ENCODE measurements around the gene SLC26A9.

SLC26A9 gene

GRCh38 chr1:205972491-205973168 lies 29.4 kb upstream of the SLC26A9 start:
- DNase-seq, result no peak

- DNase-seq, result no peak
Observed at GRCh38 chr1:205972081-205972480, 28.8 kb upstream of the SLC26A9 start.

- no peak for DNase-seq
Observed at GRCh38 chr1:205971082-205971481, 27.8 kb upstream of the SLC26A9 start.

GRCh38 chr1:205970486-205970885 lies 27.2 kb upstream of the SLC26A9 start:
- DNase-seq, result no peak

GRCh38 chr1:205969229-205969628 lies 26.0 kb upstream of the SLC26A9 start:
- no peak for DNase-seq

- no peak for DNase-seq
Observed at GRCh38 chr1:205967554-205968335, 24.5 kb upstream of the SLC26A9 start.

GRCh38 chr1:205965036-205965884 lies 22.0 kb upstream of the SLC26A9 start:
- DNase-seq, result no peak

- DNase-seq, result no peak
Observed at GRCh38 chr1:205963352-205964155, 20.3 kb upstream of the SLC26A9 start.

- DNase-seq, result no peak
Observed at GRCh38 chr1:205962821-205963221, 19.6 kb upstream of the SLC26A9 start.

- no peak for DNase-seq
Observed at GRCh38 chr1:205961991-205962820, 18.9 kb upstream of the SLC26A9 start.

GRCh38 chr1:205961405-205961804 lies 18.1 kb upstream of the SLC26A9 start:
- no peak for DNase-seq

- DNase-seq, result no peak
Observed at GRCh38 chr1:205959789-205960188, 16.5 kb upstream of the SLC26A9 start.

- DNase-seq, result no peak
Observed at GRCh38 chr1:205955499-205955898, 12.2 kb upstream of the SLC26A9 start.

GRCh38 chr1:205954819-205955404 lies 11.7 kb upstream of the SLC26A9 start:
- DNase-seq, result no peak

GRCh38 chr1:205951746-205952145 lies 8.5 kb upstream of the SLC26A9 start:
- DNase-seq, result no peak

- no peak for DNase-seq
Observed at GRCh38 chr1:205950826-205951549, 7.7 kb upstream of the SLC26A9 start.

GRCh38 chr1:205950280-205950679 lies 7.0 kb upstream of the SLC26A9 start:
- no peak for DNase-seq

GRCh38 chr1:205949753-205950152 lies 6.5 kb upstream of the SLC26A9 start:
- no peak for DNase-seq

GRCh38 chr1:205948886-205949285 lies 5.6 kb upstream of the SLC26A9 start:
- no peak for DNase-seq

- DNase-seq, result no peak
Observed at GRCh38 chr1:205948039-205948438, 4.8 kb upstream of the SLC26A9 start.

- DNase-seq, result no peak
Observed at GRCh38 chr1:205947024-205947423, 3.8 kb upstream of the SLC26A9 start.
